GM10248 (cell line): ENCODE data around the gene CFAP77.

ENCODE experiments used
- CTCF ChIA-PET: fragments of 300-600 bp; sonication (Branson Sonifier 250); formaldehyde crosslinking; extraction: SDS; loops from one replicate; lab custom pipeline; 2021; ENCODE audit warnings: antibody characterized with exemption; lab: Yijun Ruan, JAX
- POLR2A ChIA-PET: fragments of 350-650 bp; sonication (Branson Sonifier 250); formaldehyde crosslinking; extraction: SDS; loops from one replicate; lab custom pipeline; 2020; ENCODE audit warnings: antibody characterized with exemption; lab: Yijun Ruan, JAX
- DNase-seq: peaks from one replicate; pipeline ENCODE4 v3.0.0; 2012; ENCODE audit errors: extremely low spot score
- TF ChIP-seq, protein P1 (sequence below): IDR thresholded peaks from 2 replicates; pipeline ENCODE4 v1.5.1; 2012; ENCODE audit warnings: mild to moderate bottlenecking, low read depth; ENCODE audit errors: extremely low read depth, missing control alignments, control extremely low read depth

CFAP77 gene

DNA sequence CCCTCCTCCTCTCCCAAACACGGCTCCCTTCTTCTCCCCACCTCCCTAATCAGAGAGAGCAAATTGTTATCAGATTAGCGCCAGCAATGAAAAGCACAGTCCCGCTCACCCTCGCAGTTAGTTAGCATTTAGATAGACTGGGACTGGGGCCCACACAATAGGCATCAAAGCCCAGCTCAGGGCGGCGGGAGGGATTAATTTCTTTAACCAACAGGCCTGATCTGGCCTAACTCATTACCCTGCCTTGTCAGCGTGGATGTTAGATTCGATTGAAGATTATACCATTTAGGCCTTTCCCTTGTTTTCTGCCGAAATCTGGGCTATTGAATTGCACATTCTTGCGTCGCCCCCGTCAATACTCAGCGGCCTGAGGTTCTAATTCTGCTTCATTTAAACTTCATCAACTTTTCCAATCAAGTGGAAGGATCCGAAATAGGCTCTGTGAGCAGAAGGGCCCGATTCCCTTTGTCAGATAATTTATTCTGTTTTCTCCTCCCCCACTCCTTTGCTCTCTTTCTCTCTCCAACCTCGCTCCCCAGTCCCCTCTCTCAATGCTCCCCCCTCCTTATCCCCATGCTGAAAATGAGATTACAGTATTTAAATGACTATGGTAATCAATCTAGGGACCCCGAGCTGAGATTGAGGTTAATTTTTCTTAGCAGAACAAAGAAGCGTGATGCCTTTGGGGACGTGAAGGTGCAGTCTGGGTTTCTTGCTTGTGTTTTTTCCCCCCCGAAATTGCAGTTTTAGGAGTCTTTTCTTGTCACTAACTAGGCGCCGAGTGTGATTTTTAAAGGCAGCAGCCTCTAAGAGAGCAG is 15.1 kb downstream of the CFAP77 start:
- DNase-seq = no peak
- ChIA-PET CTCF (interaction anchor here (1.7 kb wide), 1 partner anchor 10 kb away, joined by 5 read pairs; no protein-coding TSS in a partner anchor), POLR2A (no interaction called here)
- TF ChIP-seq, protein P1, sequence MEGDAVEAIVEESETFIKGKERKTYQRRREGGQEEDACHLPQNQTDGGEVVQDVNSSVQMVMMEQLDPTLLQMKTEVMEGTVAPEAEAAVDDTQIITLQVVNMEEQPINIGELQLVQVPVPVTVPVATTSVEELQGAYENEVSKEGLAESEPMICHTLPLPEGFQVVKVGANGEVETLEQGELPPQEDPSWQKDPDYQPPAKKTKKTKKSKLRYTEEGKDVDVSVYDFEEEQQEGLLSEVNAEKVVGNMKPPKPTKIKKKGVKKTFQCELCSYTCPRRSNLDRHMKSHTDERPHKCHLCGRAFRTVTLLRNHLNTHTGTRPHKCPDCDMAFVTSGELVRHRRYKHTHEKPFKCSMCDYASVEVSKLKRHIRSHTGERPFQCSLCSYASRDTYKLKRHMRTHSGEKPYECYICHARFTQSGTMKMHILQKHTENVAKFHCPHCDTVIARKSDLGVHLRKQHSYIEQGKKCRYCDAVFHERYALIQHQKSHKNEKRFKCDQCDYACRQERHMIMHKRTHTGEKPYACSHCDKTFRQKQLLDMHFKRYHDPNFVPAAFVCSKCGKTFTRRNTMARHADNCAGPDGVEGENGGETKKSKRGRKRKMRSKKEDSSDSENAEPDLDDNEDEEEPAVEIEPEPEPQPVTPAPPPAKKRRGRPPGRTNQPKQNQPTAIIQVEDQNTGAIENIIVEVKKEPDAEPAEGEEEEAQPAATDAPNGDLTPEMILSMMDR = no peak

DNA sequence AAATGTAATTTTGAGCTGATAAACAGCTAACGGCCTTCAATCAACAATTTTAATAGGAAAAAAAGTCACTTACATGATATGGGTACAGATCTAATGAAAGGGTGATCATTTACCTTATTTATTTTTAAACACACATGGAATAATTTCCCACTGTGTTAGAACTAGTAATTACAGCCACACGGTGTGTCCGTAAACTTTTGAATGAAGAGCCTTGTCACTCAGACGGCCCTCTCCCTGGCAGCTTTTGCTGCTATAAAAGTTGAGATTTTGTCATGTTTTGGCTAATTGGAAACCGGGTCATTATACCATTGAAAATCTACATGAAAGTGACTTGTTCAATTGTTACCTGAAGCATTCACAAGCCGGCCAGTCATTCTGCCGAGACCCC is 15.7 kb downstream of the CFAP77 start:
- no peak for DNase-seq
- ChIA-PET POLR2A (no interaction called here), CTCF (interaction anchor here (1.4 to 1.7 kb wide), 2 partner anchors 11 kb away, joined by 3 to 5 read pairs; no protein-coding TSS in a partner anchor)
- TF ChIP-seq, protein P1 = no peak

- POLR2A ChIA-PET = no interaction called here
Measured at GRCh38 chr9:132426639-132427414, 16.8 kb downstream of the CFAP77 start.

GRCh38 chr9:132430998-132431397 is 21.0 kb downstream of the CFAP77 start:
- POLR2A ChIA-PET = no interaction called here
- TF ChIP-seq, protein P1 = no peak
- no peak for DNase-seq
- CTCF ChIA-PET = no interaction called here

More at GRCh38 chr9:132426639-132427414, 16.8 kb downstream of the CFAP77 start:
- CTCF ChIA-PET = interaction anchor here (1.4 kb wide), 1 partner anchor 10 kb away, joined by 3 read pairs; no protein-coding TSS in a partner anchor
- DNase-seq = no peak
- TF ChIP-seq, protein P1 = no peak

DNA sequence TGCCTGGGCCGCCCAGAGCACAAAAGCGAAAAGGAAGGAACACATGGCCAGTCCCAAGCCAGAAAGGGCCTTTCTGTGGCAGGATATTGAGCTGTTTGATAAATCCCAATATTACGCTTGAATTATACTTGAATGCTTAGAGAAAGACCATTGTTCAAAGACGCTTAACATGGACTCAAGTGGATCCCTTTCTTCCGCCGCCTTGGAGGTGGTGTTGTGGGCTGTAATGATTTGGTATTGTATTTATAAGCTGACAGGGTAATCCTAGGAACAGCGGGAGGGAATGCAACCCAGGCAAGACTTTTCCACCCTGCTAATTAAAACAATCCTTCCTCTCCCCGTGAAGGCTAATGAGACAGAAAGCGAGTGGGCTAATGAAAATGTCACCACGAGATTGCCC is 24.9 kb downstream of the CFAP77 start:
- TF ChIP-seq, protein P1 = no peak
- POLR2A ChIA-PET = no interaction called here
- CTCF ChIA-PET = no interaction called here
- DNase-seq = no peak

DNA sequence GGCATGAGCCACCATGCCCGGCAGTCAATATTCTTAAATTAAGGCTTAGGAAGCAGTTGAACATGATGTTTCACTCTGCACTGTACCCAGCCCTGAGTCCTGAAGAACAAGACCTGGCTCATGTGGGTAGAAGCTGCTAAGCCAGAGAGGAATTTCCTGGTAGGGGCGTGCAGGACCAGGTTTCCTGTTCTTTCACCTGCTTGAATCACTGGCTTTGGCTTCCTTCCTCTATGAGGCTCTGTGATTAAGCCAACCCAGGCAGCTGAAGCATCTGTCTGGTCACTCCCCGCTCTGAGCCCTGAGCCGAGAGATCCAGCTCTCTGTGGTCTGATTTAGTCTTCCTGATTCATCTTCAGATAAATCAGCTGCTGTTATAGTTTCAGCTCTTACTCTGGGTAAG is 29.1 kb downstream of the CFAP77 start:
- ChIA-PET CTCF (no interaction called here), POLR2A (no interaction called here)
- TF ChIP-seq, protein P1 = no peak
- no peak for DNase-seq
